Heart right ventricle (tissue), 16 donors: Measurements from ENCODE around the gene PLA2G5. TPM values are rescaled to one million over a fixed set of nuclear protein-coding genes. Genes with fewer than 3 reads are reported as not detected.

Source experiments
- ATAC-seq, 8 donors: fragments of 200-7000 bp; cut with Tn5 transposase; one replicate each; pipeline ENCODE4 v1.9.1; 2020; ENCODE audit warnings: mild to moderate bottlenecking in 8 of 8, moderate library complexity in 8 of 8, moderate number of reproducible peaks in 1 of 8
- DNase-seq, 2 donors: peaks; one replicate each; pipeline ENCODE4 v3.0.0-alpha.2; 2020
- H3K27ac ChIP-seq, 10 donors: fragments of 200-600 bp; sonication (generic) in 2 of 10; one replicate each; pipeline versions ENCODE4 v1.5.0 to v1.8.0; 2020 to 2022; ENCODE audit warnings: mild to moderate bottlenecking in 3 of 10
- H3K27me3 ChIP-seq, 7 donors: fragments of 200-600 bp; one replicate each; pipeline ENCODE4 v1.8.0; 2021 to 2022; ENCODE audit warnings: mild to moderate bottlenecking in 2 of 7
- H3K36me3 ChIP-seq, 9 donors: fragments of 200-600 bp; sonication (generic) in 1 of 9; one replicate each; pipeline versions ENCODE4 v1.5.0 to v1.8.0; 2020 to 2022; ENCODE audit warnings: mild to moderate bottlenecking in 2 of 9
- H3K4me1 ChIP-seq, 9 donors: fragments of 200-600 bp; sonication (generic) in 1 of 9; one replicate each; pipeline versions ENCODE4 v1.5.0 to v1.8.0; 2020 to 2022; ENCODE audit warnings: mild to moderate bottlenecking in 4 of 9
- H3K4me3 ChIP-seq, 10 donors: fragments of 200-600 bp; sonication (generic) in 2 of 10; one replicate each; pipeline versions ENCODE4 v1.5.0 to v1.8.0; 2020 to 2022; ENCODE audit warnings: mild to moderate bottlenecking in 7 of 10, moderate library complexity in 2 of 10
- H3K9me3 ChIP-seq, 11 donors: fragments of 200-600 bp in 10 of 11; sonication (generic) in 2 of 11; one replicate each; pipeline versions ENCODE4 v1.5.0 to v1.8.0; 2013 to 2022; ENCODE audit warnings: mild to moderate bottlenecking in 2 of 11, control low read depth in 1 of 11, moderate library complexity in 1 of 11
- CTCF ChIP-seq, 9 donors: fragments of 200-600 bp; sonication (generic) in 2 of 9; IDR thresholded peaks; one replicate each; pipeline versions ENCODE4 v1.5.0 to v1.8.0; 2021 to 2022; ENCODE audit warnings: antibody characterized with exemption in 9 of 9, mild to moderate bottlenecking in 5 of 9, moderate library complexity in 1 of 9
- WGBS, 2 donors: extraction: QIAGEN DNeasy Blood & Tissue Kit; methylation state at CpG; one replicate each; pipeline ENCODE4 v1.1.7; 2013; ENCODE audit warnings: inconsistent platforms in 1 of 2; 5-methylcytosine and 5-hydroxymethylcytosine counted together
- intact Hi-C, 10 donors: fragments of 100-400 bp; cut with DNase I; formaldehyde crosslinking; loops; one replicate each; pipeline versions ENCODE4 v1.11.1 to v1.14.2; 2022
- polyA plus RNA-seq, 2 donors: library from polyadenylated mRNA; stranded (reverse); fragments of 200-250 nt; gene quantifications; one replicate each; pipeline ENCODE4 v1.2.3, GENCODE V29; 2013
- total RNA-seq, 10 donors: library from RNA; stranded (reverse); fragmentation: NEBNext Ultra II Directional in 3 of 10; extraction: Animal tissue kit (Norgen Biotek cat#: 25700) in 3 of 10; gene quantifications; one replicate each; pipeline versions ENCODE4 v1.2.1 to v1.2.4, GENCODE V29; 2021 to 2023
- donor health status: Arrhythmogenic right ventricular cardiomyopathy.
- donor health status: ischemic (EF 13 %, LVEDD 7.1; RV severe dilation, severe dysfunction).
- donor health status: healthy with polysubstance abuse.
- donor health status: DM: no; HTN: yes; CAD: no.
- donor health status: DM: no; HTN: no; CAD: no.
- donor health status: ischemic (EF 25% LVEDD 6.9; RV normal size, moderate dysfunction).
- donor health status: ischemic (EF 25% LVEDD 5.7; RV mildly dilated, moderate dysfunction).
- donor health status: healthy.
- donor health status: DM: yes; HTN: yes; CAD: no.
- donor health status: Ischemic cardiomyopathy.
- donor health status: ischemic (EF 35%, LVEDD 5.7; RV mildly dilated, moderate dysfunction).
- donor health status: nonischemic (EF 11% LVEDD 7.7; RV severe dilation, severe dysfunction).
- donor health status: DM: yes; HTN: yes; CAD: no.
- donor health status: PGD.
- donor health status: ischemic (EF 29% LVEDD 5.4; RV normal size, mild dysfunction).
- donor health status: nonischemic (EF 23%, LVEDD 6.1; RV moderate dilation, normal function).

PLA2G5 gene
- total and polyA plus RNA-seq, 12 donors = 31.5 to 133 (median 49.3) TPM

- Histone ChIP-seq H3K36me3 (peaks cover 0 to 80% (median 20%) of the 10 kb centered on the region in 9 donors), H3K27me3 (no peaks in the 10 kb centered on the region), H3K9me3 (no peaks in the 10 kb centered on the region), H3K4me3 (no peak overlapping the region), H3K4me1 (peaks cover 0 to 30% (median 13%) of the 10 kb centered on the region in 9 donors), H3K27ac (no peak overlapping the region)
- intact Hi-C loops = loop anchor here in 2 of 10 donors (10.0 kb wide), 2 partner anchors 53 to 113 kb away; partner anchors contain the start of gene PLA2G2A (in 1 of the 2)
- WGBS, 2 donors = 66 to 67% methylated on average over 4 of the region's 4 CpGs
- DNase-seq (no peak), ATAC-seq (no peak)
- TF ChIP-seq CTCF (IDR thresholded peaks at IDR 0.05) = peak in 3 of 9 donors; percentile 5 to 12 (median 9)
Observed at GRCh38 chr1:20087668-20088067, 17.7 kb downstream of the PLA2G5 start.

GRCh38 chr1:20089328-20090077 is 19.5 kb downstream of the PLA2G5 start:
- Histone ChIP-seq H3K36me3 (peaks cover 0 to 71% (median 20%) of the 10 kb centered on the region in 9 donors), H3K27ac (no peak overlapping the region)

GRCh38 chr1:20090119-20090518 is 20.1 kb downstream of the PLA2G5 start:
- ATAC-seq (no peak), DNase-seq (no peak)
- H3K27ac ChIP-seq = no peak overlapping the region
- H3K4me1 ChIP-seq = peaks cover 0 to 12% (median 0%) of the 10 kb centered on the region in 9 donors
- WGBS, 2 donors = 87 to 92% methylated on average over 3 of the region's 3 CpGs
- TF ChIP-seq CTCF (IDR thresholded peaks at IDR 0.05) = no peak
- peaks cover 0 to 67% (median 20%) of the 10 kb centered on the region in 9 donors for H3K36me3 ChIP-seq
- H3K27me3 ChIP-seq = no peaks in the 10 kb centered on the region
- H3K4me3 ChIP-seq = no peak overlapping the region
- intact Hi-C loops = loop anchor here in 2 of 10 donors (5.0 to 10.0 kb wide), 2 partner anchors 95 to 113 kb away; partner anchors contain the start of gene PLA2G2A (in 1 of the 2)
- H3K9me3 ChIP-seq = no peaks in the 10 kb centered on the region

More at GRCh38 chr1:20089328-20090077, 19.5 kb downstream of the PLA2G5 start:
- Histone ChIP-seq H3K27me3 (no peaks in the 10 kb centered on the region), H3K4me3 (no peak overlapping the region), H3K4me1 (peaks cover 0 to 19% (median 3%) of the 10 kb centered on the region in 9 donors), H3K9me3 (no peaks in the 10 kb centered on the region)
- WGBS, 2 donors = 86% methylated on average over 19 of the region's 19 CpGs
- no peak for ATAC-seq
- intact Hi-C loops = loop anchor here in 3 of 10 donors (5.0 to 10.0 kb wide), 4 partner anchors 55 to 115 kb away; partner anchors contain the start of gene PLA2G2A (in 2 of the 3)
- no peak for TF ChIP-seq CTCF (IDR thresholded peaks at IDR 0.05)
- no peak for DNase-seq

- no peak for ATAC-seq
- Histone ChIP-seq H3K4me1 (peaks cover 0 to 11% (median 0%) of the 10 kb centered on the region in 9 donors), H3K36me3 (peaks cover 0 to 61% (median 20%) of the 10 kb centered on the region in 9 donors), H3K4me3 (no peak overlapping the region), H3K27me3 (no peaks in the 10 kb centered on the region), H3K27ac (no peak overlapping the region), H3K9me3 (no peaks in the 10 kb centered on the region)
- no peak for DNase-seq
- intact Hi-C loops = loop anchor here in 2 of 10 donors (5.0 to 10.0 kb wide), 2 partner anchors 96 to 113 kb away; partner anchors contain the start of gene PLA2G2A (in 1 of the 2)
- 81% methylated on average over 6 of the region's 6 CpGs for WGBS, 2 donors
- no peak for TF ChIP-seq CTCF (IDR thresholded peaks at IDR 0.05)
Observed at GRCh38 chr1:20090641-20091040, 20.6 kb downstream of the PLA2G5 start.
